ENCODE results near the gene HIGD1B. TPM values are rescaled to one million over a fixed set of nuclear protein-coding genes. Genes with fewer than 3 reads are reported as not detected.

The HIGD1B gene
- total and polyA plus RNA-seq, 2 of the 13 experiments (the other 11 are each of a cell fraction or from before 2014, with no cell fraction given) = not detected

GRCh38 chr17:44899074-44899782 is 51.5 kb downstream of the HIGD1B start, which contains the start of gene EFTUD2 (continued):
- TF ChIP-seq ZNF407 (CRISPR knock-in tag; IDR thresholded peaks at IDR 0.05; ENCODE audit: not compliant biosample characterization) (peak; percentile 90), ZNF841 (CRISPR knock-in tag; IDR thresholded peaks at IDR 0.05; ENCODE audit: borderline replicate concordance) (peak; percentile 77; the same call in 1 of the 2 replicates), MIER2 (CRISPR knock-in tag; IDR thresholded peaks at IDR 0.05) (peak; percentile 82; the same call in 1 of the 2 replicates), SMAD1 (CRISPR knock-in tag; IDR thresholded peaks at IDR 0.05; ENCODE audit: borderline replicate concordance, low read depth) (peak; percentile 91; the same call in 1 of the 2 replicates), BHLHE40 (IDR thresholded peaks at IDR 0.05; ENCODE audit: low read length) (no peak; the same call in none of the 2 replicates), ZNF550 (CRISPR knock-in tag; IDR thresholded peaks at IDR 0.05; ENCODE audit: borderline replicate concordance) (peak; percentile 96), SRSF9 (IDR thresholded peaks at IDR 0.05; ENCODE audit: borderline replicate concordance, insufficient read depth, low read depth, low read length, poor library complexity, severe bottlenecking) (no peak), ZNF768 (CRISPR knock-in tag; IDR thresholded peaks at IDR 0.05) (peak; percentile 88), MTA3 (CRISPR knock-in tag; IDR thresholded peaks at IDR 0.05) (no peak), NFIC (IDR thresholded peaks at IDR 0.05; ENCODE audit: low read length) (0 out of 2 replicates have a peak, but pooled peaks have one; percentile 55), PHF8 (CRISPR knock-in tag; IDR thresholded peaks at IDR 0.05) (peak; percentile 98), CBX1 (IDR thresholded peaks at IDR 0.05; ENCODE audit: low read depth) (peak; percentile 74), ELF4 (CRISPR knock-in tag; IDR thresholded peaks at IDR 0.05; ENCODE audit: borderline replicate concordance) (peak; percentile 94; the same call in 1 of the 2 replicates), ZNF232 (CRISPR knock-in tag; IDR thresholded peaks at IDR 0.05; ENCODE audit: borderline replicate concordance) (peak; percentile 93), ZNF484 (CRISPR knock-in tag; IDR thresholded peaks at IDR 0.05; ENCODE audit: borderline replicate concordance, low read depth) (no peak), MIER3 (CRISPR knock-in tag; IDR thresholded peaks at IDR 0.05; ENCODE audit: borderline replicate concordance) (peak; percentile 98), MTF1 (CRISPR knock-in tag; IDR thresholded peaks at IDR 0.05) (no peak), PAX8 (CRISPR knock-in tag; IDR thresholded peaks at IDR 0.05; ENCODE audit: borderline replicate concordance) (peak; percentile 81), ZNF660 (CRISPR knock-in tag; IDR thresholded peaks at IDR 0.05; ENCODE audit: borderline replicate concordance, low read depth) (no peak), ARNT (IDR thresholded peaks at IDR 0.05) (no peak), ZNF34 (CRISPR knock-in tag; IDR thresholded peaks at IDR 0.05; ENCODE audit: borderline replicate concordance) (peak; percentile 90; the same call in 1 of the 2 replicates), SYNCRIP (IDR thresholded peaks at IDR 0.05; ENCODE audit: insufficient read depth, low read depth, low read length) (no peak), CHD2 (IDR thresholded peaks at IDR 0.05; ENCODE audit: low read depth, low read length) (peak; percentile 70; the same call in 1 of the 2 replicates), MAFF (IDR thresholded peaks at IDR 0.05; ENCODE audit: low read depth, low read length) (peak; percentile 7; the same call in 1 of the 2 replicates)

Data from HepG2 (cell line).